ENCODE measurements around the gene INTS4. TPM values are rescaled to one million over a fixed set of nuclear protein-coding genes. Genes with fewer than 3 reads are reported as not detected.
"Not testable (repeated sequence)": the region's sequence is repeated elsewhere in the genome, so short reads cannot be mapped to it uniquely, and the experiment has no call there.

INTS4 gene
- total RNA-seq, 1 donor from 2014 or later = 28.8 TPM

- DNase-seq (ENCODE audit: low spot score) = no peak
Measured at GRCh38 chr11:77959434-77959833, 35.0 kb downstream of the INTS4 start.

- DNase-seq (ENCODE audit: low spot score) = not testable (repeated sequence)
Measured at GRCh38 chr11:77958583-77959177, 35.8 kb downstream of the INTS4 start.

GRCh38 chr11:77943296-77943695 is 51.2 kb downstream of the INTS4 start:
- DNase-seq (ENCODE audit: low spot score) = not testable (repeated sequence)

GRCh38 chr11:77942465-77942864 is 52.0 kb downstream of the INTS4 start:
- not testable (repeated sequence) for DNase-seq (ENCODE audit: low spot score)

GRCh38 chr11:77933596-77933995 is 60.9 kb downstream of the INTS4 start:
- DNase-seq (ENCODE audit: low spot score) = not testable (repeated sequence)

- DNase-seq (ENCODE audit: low spot score) = not testable (repeated sequence)
Measured at GRCh38 chr11:77930334-77931208, 63.9 kb downstream of the INTS4 start.

GRCh38 chr11:77917713-77918112 is 76.8 kb downstream of the INTS4 start:
- not testable (repeated sequence) for DNase-seq (ENCODE audit: low spot score)

- peak; percentile 53 for DNase-seq (ENCODE audit: low spot score)
Measured at GRCh38 chr11:77914307-77914791, 80.1 kb downstream of the INTS4 start.

GRCh38 chr11:77913608-77914306 is 80.7 kb downstream of the INTS4 start:
- not testable (repeated sequence) for DNase-seq (ENCODE audit: low spot score)

GRCh38 chr11:77910828-77911227 is 83.6 kb downstream of the INTS4 start:
- DNase-seq (ENCODE audit: low spot score) = not testable (repeated sequence)

GRCh38 chr11:77909277-77909676 is 85.2 kb downstream of the INTS4 start:
- no peak for DNase-seq (ENCODE audit: low spot score)

GRCh38 chr11:77908835-77909234 is 85.6 kb downstream of the INTS4 start:
- DNase-seq (ENCODE audit: low spot score) = no peak

GRCh38 chr11:77894949-77895348 is 99.5 kb downstream of the INTS4 start:
- not testable (repeated sequence) for DNase-seq (ENCODE audit: low spot score)

- DNase-seq (ENCODE audit: low spot score) = not testable (repeated sequence)
Measured at GRCh38 chr11:77891703-77892102, 102.8 kb downstream of the INTS4 start.

GRCh38 chr11:77891256-77891655 is 103.2 kb downstream of the INTS4 start:
- DNase-seq (ENCODE audit: low spot score) = not testable (repeated sequence)

GRCh38 chr11:77890619-77891056 is 103.8 kb downstream of the INTS4 start:
- DNase-seq (ENCODE audit: low spot score) = not testable (repeated sequence)

GRCh38 chr11:77890100-77890614 is 104.3 kb downstream of the INTS4 start:
- DNase-seq (ENCODE audit: low spot score) = not testable (repeated sequence)

- DNase-seq (ENCODE audit: low spot score) = not testable (repeated sequence)
Measured at GRCh38 chr11:77889045-77889444, 105.4 kb downstream of the INTS4 start.

- DNase-seq (ENCODE audit: low spot score) = no peak
Measured at GRCh38 chr11:77886401-77886800, 108.1 kb downstream of the INTS4 start.

GRCh38 chr11:77884829-77885190 is 109.7 kb downstream of the INTS4 start:
- DNase-seq (ENCODE audit: low spot score) = no peak

GRCh38 chr11:77884186-77884828 is 110.2 kb downstream of the INTS4 start:
- DNase-seq (ENCODE audit: low spot score) = no peak
